GM12801 (cell line): ENCODE measurements around the gene KCNN1.

Source experiments
- CTCF ChIP-seq: IDR thresholded peaks from one replicate; pipeline ENCODE4 v1.5.1; 2011; ENCODE audit warnings: control low read depth; ENCODE audit not compliant: insufficient read length; ENCODE audit errors: extremely low read depth

The KCNN1 gene

GRCh38 chr19:18002347-18002850 is 35.5 kb downstream of the KCNN1 start:
- no peak for TF ChIP-seq CTCF

GRCh38 chr19:18007044-18007916 is 40.4 kb downstream of the KCNN1 start:
- no peak for TF ChIP-seq CTCF

GRCh38 chr19:18007917-18008673 is 41.2 kb downstream of the KCNN1 start, which contains the start of gene ARRDC2:
ARRDC2 (plus strand) TSS chr19:18008170; CDS start chr19:18008311, 141 bp downstream.
- TF ChIP-seq CTCF, result no peak

- no peak for TF ChIP-seq CTCF
Observed at GRCh38 chr19:18008814-18009213, 41.9 kb downstream of the KCNN1 start.

GRCh38 chr19:18009412-18010066 is 42.6 kb downstream of the KCNN1 start:
- TF ChIP-seq CTCF, result no peak

GRCh38 chr19:18010149-18010548 is 43.2 kb downstream of the KCNN1 start:
- TF ChIP-seq CTCF, result no peak
